Mononuclear cell (primary cell): ENCODE data around the gene CDH4. TPM values are rescaled to one million over a fixed set of nuclear protein-coding genes. Genes with fewer than 3 reads are reported as not detected.

Experiments
- H3K27me3 ChIP-seq: 2 replicates; pipeline ENCODE4 v1.6.0; 2011; ENCODE audit warnings: low read length, control low read depth; ENCODE audit not compliant: insufficient read depth
- H3K4me1 ChIP-seq: 2 replicates; pipeline ENCODE4 v1.5.1; 2011; ENCODE audit warnings: mild to moderate bottlenecking, low read length, control low read depth; ENCODE audit not compliant: insufficient read depth
- H3K4me3 ChIP-seq: 2 replicates; pipeline ENCODE4 v1.5.1; 2011; ENCODE audit warnings: mild to moderate bottlenecking, low read length, moderate library complexity
- H3K9me3 ChIP-seq: 2 replicates; pipeline ENCODE4 v1.5.1; 2011; ENCODE audit warnings: low read depth, mild to moderate bottlenecking, control low read depth, low read length
- total RNA-seq: library from RNA; depleted of rRNA; stranded (reverse); fragments of >200 nt; gene quantifications from one replicate; pipeline ENCODE4 v1.2.3, GENCODE V29; 2012

The CDH4 gene
- total RNA-seq, 1 donor = under 0.01 TPM

DNA sequence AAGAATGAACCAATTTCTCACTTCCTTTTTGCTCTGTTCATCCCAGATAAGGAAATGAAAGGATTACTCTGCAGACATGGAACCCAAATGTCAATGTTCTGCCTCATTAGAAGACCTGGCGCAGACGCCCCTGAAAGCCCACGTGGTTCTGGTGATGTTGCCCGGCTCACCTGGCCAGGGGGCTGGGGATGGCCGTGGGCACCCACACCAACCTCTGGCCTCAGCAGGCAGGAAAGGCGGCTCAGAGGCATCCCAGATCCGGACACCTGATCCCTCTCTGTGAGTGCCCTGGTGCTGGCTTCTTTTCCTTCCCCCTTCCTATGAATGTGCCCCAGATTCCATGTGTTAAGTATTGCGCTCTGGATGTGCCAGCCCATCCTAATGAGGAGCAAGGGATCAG is 33.6 kb downstream of the CDH4 start:
- Histone ChIP-seq H3K4me1 (no peaks in the 10 kb centered on the region), H3K4me3 (no peak overlapping the region), H3K9me3 (no peaks in the 10 kb centered on the region), H3K27me3 (no peaks in the 10 kb centered on the region)

DNA sequence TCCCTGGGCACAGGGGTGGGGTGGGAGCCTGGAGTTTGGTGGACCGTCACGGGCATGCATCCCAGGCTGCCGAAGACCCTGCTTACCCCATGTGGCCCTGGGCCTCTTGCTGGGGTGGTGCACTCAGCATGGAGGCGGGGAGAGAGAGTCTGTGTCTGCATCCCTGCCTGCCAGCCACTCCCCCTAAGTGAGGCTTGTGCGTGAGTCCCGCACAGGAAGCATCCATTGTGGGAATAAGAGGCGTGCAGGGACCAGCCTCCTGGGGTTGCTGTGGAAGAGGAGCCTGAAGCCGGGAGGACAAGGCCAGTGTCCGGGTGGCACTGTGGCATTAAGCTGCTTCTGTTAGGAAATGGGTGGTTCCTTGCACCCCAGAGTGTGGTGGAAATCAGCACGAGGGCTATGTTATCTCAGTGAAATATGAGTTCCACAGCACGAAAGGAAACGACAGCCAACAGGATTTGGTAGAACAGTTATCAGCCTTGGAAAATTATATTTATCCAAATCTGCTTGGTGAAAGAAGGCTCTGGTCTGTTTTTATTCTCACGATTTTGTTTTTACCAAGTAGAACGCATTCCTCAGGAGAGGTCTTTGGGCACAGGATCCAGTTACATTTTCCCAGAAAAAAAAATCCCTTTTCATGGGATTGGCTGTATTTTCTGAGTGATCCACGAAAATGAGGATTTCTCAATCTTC is 35.7 kb downstream of the CDH4 start:
- Histone ChIP-seq H3K4me1 (no peaks in the 10 kb centered on the region), H3K9me3 (no peaks in the 10 kb centered on the region), H3K27me3 (no peaks in the 10 kb centered on the region), H3K4me3 (no peak overlapping the region)

DNA sequence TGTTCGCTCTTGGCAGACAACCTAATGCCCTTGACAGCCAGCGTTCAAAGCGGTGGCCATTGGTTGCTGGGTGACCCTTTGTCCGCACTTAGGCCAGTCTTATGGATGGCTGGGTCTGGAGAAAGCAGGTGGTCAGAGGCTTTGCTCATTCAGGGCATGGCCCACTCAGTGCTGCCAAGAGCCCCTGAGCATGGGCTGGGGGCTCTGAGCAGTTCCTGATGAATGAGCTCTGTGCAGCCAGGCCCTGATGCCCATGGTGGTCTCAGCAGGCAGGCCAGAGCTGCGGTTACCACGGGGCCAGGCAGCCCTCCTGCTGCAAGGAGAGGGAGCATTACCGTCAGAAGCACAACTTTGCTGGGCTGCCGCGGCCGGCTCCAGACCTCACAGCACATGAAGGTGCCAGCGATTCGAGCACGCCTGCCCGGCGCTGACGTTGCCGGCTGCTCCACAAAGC is 36.3 kb downstream of the CDH4 start:
- H3K4me3 ChIP-seq = no peak overlapping the region
- H3K4me1 ChIP-seq = no peaks in the 10 kb centered on the region
- H3K9me3 ChIP-seq = no peaks in the 10 kb centered on the region
- H3K27me3 ChIP-seq = no peaks in the 10 kb centered on the region

DNA sequence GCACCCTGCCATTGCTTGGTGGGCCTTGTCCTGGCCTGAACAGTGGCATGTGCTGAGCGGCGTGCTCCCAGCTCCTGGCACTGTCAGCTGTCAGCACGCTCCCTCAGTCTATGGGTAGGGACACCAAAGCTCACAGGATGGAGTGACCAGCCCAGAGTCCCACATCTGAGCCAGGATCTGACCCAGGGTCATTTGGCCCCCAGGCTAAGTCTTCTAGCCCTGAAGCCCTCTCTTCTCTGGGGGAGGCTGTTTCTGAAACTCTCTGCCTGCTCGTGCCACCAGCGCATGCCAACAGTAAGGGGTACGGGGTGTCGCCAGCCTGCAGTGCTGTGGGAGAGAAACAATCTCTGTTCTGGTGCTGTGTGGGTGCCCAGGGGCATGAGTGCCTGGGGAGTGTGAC is 37.1 kb downstream of the CDH4 start:
- Histone ChIP-seq H3K27me3 (no peaks in the 10 kb centered on the region), H3K9me3 (no peaks in the 10 kb centered on the region), H3K4me3 (no peak overlapping the region), H3K4me1 (no peaks in the 10 kb centered on the region)

DNA sequence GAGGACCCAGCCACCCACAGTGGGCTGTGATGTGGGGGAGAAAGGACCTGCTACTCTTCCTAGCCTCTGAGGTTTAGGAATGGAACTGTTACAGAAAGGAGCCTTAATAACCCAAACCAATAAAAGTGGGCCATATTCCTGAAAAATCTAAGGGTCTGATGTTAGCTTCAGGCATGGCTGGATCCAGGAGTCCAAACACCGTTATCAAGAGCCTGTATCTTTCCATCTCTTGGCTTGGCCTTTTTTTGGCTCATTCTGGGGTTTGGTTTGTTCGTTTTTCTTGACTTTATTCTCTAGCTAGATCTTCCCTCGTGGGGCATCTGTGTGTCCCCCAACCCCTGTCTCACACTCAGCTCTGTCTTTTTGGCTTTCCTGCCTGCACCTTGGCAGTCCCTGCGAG is 38.7 kb downstream of the CDH4 start:
- Histone ChIP-seq H3K4me1 (no peaks in the 10 kb centered on the region), H3K9me3 (no peaks in the 10 kb centered on the region), H3K4me3 (no peak overlapping the region), H3K27me3 (no peaks in the 10 kb centered on the region)

DNA sequence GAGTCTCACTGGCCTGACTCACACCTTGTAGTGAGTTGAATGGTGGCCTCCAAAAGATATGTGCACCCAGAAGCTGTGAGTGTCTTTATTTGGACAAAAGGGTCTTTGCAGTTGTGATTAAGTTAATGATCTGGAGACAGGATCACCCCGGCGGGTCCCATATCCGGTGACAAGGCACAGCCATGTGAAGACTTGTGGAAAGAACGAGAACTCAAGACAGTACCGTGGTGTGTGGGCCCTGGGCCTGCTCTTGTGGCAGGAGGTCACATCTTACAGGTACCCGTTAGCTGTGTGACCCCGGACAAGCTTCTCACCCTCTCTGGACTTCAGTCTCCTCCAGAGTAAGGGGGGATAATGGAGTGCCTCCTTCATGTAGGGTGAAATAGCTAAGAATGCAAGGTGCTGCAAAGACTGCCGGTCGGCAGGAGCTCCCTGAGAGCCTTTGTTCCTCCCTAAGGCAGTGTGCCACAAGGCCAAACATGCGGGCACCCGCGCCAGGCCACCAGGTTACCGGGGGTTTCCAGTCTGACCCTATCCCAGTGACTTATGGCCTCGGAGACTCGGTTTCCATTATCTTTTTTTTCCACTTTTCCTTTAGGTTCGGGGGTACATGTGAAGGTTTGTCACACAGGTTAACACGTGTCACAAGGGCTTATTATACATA is 39.2 kb downstream of the CDH4 start:
- no peaks in the 10 kb centered on the region for H3K27me3 ChIP-seq
- H3K4me3 ChIP-seq = no peak overlapping the region
- H3K4me1 ChIP-seq = no peaks in the 10 kb centered on the region
- H3K9me3 ChIP-seq = no peaks in the 10 kb centered on the region

- no peak overlapping the region for H3K4me3 ChIP-seq
- H3K27me3 ChIP-seq = no peaks in the 10 kb centered on the region
- no peaks in the 10 kb centered on the region for H3K4me1 ChIP-seq
- no peaks in the 10 kb centered on the region for H3K9me3 ChIP-seq
These were observed 40.3 kb downstream of the CDH4 start for GRCh38 chr20:61292391-61292790.

GRCh38 chr20:61292821-61293612 is 41.0 kb downstream of the CDH4 start:
- no peaks in the 10 kb centered on the region for H3K9me3 ChIP-seq

DNA sequence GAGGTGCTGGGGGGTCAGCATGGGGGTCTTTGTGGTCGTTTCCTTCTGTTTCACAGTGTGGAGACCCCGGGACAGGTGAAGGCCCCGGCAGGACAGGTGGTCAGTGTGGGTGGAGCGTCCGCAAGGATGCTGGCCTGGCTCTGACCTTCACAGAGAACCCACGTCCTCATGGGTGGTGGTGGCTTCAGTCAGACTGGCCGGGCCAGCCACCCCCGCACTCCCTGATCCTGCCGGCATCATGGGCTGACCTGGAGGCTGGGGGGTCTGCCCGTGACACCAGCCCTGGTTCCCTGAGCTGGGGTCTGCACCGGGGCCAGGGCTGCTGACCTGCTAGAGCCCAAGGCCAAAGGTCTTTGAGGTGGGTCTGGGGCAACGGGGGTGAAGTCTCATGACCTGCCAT is 41.9 kb downstream of the CDH4 start:
- Histone ChIP-seq H3K27me3 (no peaks in the 10 kb centered on the region), H3K4me3 (no peak overlapping the region), H3K4me1 (no peaks in the 10 kb centered on the region), H3K9me3 (no peaks in the 10 kb centered on the region)

More at GRCh38 chr20:61292821-61293612, 41.0 kb downstream of the CDH4 start:
- H3K4me1 ChIP-seq = no peaks in the 10 kb centered on the region
- H3K27me3 ChIP-seq = no peaks in the 10 kb centered on the region
- no peak overlapping the region for H3K4me3 ChIP-seq

- Histone ChIP-seq H3K4me1 (no peaks in the 10 kb centered on the region), H3K27me3 (no peaks in the 10 kb centered on the region), H3K9me3 (no peaks in the 10 kb centered on the region), H3K4me3 (no peak overlapping the region)
These were observed 43.2 kb downstream of the CDH4 start for GRCh38 chr20:61295249-61295648.

DNA sequence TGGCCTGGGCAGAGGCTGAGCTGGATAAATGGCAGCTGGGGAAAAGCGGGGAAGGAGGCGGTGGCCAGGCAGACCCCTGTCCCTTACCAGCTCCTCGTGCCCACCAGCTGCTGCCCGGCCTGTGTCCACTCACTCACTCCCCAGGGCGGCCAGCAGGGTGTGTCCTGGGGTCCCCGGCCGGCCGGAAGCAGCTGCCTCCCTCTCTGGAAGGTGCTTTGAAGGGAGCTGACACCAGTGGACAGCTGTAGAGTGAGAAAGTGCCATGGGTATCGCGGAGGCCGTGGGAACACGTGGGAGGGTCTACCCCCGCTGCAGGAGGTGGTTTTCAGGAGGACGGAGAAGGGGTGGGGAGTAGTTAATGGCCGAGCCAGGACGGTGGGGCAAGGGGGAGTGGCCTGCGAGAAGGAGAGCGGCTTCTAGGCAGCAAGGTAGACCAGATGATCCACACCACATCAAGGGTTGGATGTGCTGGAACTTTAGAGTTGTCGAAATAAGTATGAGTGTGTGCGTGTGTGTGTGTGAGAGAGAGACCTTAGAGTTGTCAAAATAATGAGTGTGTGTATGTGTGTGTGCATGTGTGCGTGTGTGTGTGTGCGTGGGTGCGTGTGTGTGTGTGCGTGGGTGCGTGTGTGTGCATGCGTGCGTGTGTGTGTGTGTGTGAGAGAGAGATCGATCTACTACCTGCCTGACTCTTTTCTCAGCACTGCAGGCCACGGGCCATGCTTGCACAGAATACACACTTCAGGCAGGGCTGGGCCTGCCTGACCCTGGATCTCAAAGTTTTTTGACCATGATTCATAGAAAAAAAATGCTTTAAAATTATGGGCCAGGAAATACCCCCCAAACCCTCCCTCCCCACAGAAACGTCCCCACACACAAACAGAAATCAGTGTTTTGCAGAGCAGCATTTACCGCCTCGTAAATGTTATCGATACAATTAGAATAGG is 43.9 kb downstream of the CDH4 start:
- Histone ChIP-seq H3K4me1 (no peaks in the 10 kb centered on the region), H3K9me3 (no peaks in the 10 kb centered on the region)

GRCh38 chr20:61296629-61297019 is 44.6 kb downstream of the CDH4 start:
- no peak overlapping the region for H3K4me3 ChIP-seq

More for the DNA sequence above, 43.9 kb downstream of the CDH4 start:
- H3K4me3 ChIP-seq = no peak overlapping the region
- H3K27me3 ChIP-seq = no peaks in the 10 kb centered on the region

GRCh38 chr20:61297491-61297890 is 45.4 kb downstream of the CDH4 start:
- Histone ChIP-seq H3K4me3 (no peak overlapping the region), H3K27me3 (no peaks in the 10 kb centered on the region), H3K9me3 (no peaks in the 10 kb centered on the region), H3K4me1 (no peaks in the 10 kb centered on the region)

More at GRCh38 chr20:61296629-61297019, 44.6 kb downstream of the CDH4 start:
- Histone ChIP-seq H3K27me3 (no peaks in the 10 kb centered on the region), H3K9me3 (no peaks in the 10 kb centered on the region), H3K4me1 (no peaks in the 10 kb centered on the region)

GRCh38 chr20:61297986-61298385 is 45.9 kb downstream of the CDH4 start:
- Histone ChIP-seq H3K4me1 (no peaks in the 10 kb centered on the region), H3K27me3 (no peaks in the 10 kb centered on the region), H3K9me3 (no peaks in the 10 kb centered on the region), H3K4me3 (no peak overlapping the region)
